ENCODE results near the gene INAVA.

DNA sequence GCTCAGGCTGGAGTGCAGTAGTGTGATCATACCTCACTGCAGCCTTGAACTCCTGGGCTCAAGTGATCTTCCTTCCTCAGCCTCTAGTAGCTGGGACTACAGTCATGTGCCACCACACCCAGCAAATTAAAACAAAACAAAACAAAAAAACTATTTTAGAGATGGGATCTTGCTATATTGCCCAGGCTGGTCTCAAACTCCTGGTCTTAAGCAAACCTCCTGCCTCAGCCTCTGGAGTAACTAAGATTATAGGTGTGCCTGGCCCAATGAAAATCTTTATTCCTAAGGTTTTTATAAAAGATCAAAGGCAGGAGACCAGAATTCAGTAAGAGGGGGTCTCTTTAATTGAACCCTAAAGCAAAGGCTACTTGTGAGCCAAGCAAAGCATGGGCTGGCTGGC is 10.1 kb downstream of the INAVA start:
- TF ChIP-seq, protein P1, sequence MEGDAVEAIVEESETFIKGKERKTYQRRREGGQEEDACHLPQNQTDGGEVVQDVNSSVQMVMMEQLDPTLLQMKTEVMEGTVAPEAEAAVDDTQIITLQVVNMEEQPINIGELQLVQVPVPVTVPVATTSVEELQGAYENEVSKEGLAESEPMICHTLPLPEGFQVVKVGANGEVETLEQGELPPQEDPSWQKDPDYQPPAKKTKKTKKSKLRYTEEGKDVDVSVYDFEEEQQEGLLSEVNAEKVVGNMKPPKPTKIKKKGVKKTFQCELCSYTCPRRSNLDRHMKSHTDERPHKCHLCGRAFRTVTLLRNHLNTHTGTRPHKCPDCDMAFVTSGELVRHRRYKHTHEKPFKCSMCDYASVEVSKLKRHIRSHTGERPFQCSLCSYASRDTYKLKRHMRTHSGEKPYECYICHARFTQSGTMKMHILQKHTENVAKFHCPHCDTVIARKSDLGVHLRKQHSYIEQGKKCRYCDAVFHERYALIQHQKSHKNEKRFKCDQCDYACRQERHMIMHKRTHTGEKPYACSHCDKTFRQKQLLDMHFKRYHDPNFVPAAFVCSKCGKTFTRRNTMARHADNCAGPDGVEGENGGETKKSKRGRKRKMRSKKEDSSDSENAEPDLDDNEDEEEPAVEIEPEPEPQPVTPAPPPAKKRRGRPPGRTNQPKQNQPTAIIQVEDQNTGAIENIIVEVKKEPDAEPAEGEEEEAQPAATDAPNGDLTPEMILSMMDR (IDR thresholded peaks at IDR 0.05), result no peak
- no peak for TF ChIP-seq ZFX (IDR thresholded peaks at IDR 0.05; ENCODE audit: borderline replicate concordance)
